HK-2 (cell line): Measurements from ENCODE around the gene RGS17.
A peak's percentile ranks its signal among the peaks of the same experiment; 100 is the strongest.
"Not testable (repeated sequence)": the region's sequence is repeated elsewhere in the genome, so short reads cannot be mapped to it uniquely, and the experiment has no call there.

Experiments
- DNase-seq: peaks from one replicate; pipeline ENCODE4 v3.0.0-alpha.2; 2018; ENCODE audit not compliant: unreplicated experiment

RGS17 gene

DNA sequence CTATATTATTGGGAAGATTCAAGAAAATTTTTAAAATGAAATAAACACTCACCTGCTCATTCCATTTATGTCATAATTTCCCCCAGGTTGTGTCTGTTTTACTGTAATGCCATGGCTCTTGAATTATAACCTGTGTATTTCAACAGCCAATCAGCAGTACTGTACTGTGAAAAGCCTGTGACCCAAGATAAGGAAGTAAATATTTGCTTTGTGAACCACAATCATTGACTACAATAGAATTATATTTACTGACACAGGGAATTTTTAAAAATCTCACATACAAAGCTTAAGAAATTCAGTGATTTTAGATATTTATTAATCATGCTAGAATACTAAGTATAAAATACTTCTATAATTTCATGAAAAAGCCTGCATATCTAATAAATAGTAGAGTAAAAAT lies 6.0 kb downstream of the RGS17 start:
- DNase-seq = no peak

- no peak for DNase-seq
Measured at GRCh38 chr6:153123801-153124200, 7.3 kb downstream of the RGS17 start.

DNA sequence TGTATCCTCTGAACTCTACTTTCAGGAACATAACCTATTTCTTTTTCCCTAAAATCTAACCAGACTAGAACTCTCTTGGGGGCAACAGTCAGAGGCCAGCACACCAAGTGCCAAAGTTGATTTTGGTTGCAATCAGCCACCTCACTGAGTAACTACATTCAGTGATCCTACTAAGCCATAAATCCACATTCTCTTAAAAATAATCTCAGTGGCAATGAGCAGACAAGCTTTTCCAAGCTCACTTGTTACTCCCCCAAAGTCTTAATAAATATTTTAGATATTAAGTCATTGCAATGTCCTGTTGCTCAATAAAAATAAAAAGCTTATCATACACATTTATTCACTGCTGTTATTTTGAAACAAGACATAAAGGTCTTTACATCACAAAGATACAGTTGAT lies 9.8 kb downstream of the RGS17 start:
- DNase-seq = no peak

- DNase-seq = no peak
Measured at GRCh38 chr6:153117986-153118879, 12.8 kb downstream of the RGS17 start.

DNA sequence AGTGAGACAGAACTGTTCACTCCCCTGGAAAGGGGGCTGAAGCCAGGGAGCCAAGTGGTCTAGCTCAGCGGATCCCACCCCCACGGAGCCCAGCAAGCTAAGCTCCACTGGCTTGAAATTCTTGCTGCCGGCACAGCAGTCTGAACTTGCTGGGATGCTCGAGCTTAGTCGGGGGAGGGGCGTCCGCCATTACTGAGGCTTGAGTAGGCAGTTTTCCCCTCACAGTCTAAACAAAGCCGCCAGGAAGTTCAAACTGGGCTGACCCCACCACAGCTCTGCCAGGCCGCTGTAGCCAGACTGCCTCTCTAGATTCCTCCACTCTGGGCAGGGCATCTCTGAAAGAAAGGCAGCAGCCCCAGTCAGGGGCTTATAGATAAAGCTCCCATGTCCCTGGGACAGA lies 20.0 kb downstream of the RGS17 start:
- DNase-seq = not testable (repeated sequence)

DNA sequence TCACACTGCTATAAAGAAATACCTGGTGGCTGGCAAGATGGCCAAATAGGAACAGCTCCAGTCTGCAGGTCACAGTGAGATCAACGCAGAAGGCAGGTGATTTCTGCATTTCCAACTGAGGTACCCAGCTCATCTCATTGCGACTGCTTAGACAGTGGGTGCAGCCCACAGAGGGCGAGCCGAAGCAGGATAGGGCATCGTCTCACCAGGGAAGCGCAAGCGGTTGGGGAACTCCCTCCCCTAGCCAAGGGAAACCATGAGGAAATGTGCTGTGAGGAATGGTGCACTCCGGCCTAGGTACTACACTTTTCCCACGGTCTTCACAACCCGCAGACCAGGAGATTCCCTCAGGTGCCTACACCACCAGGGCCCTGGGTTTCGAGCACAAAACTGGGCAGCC lies 20.5 kb downstream of the RGS17 start:
- not testable (repeated sequence) for DNase-seq

- no peak for DNase-seq
Measured at GRCh38 chr6:153108315-153108714, 22.8 kb downstream of the RGS17 start.

DNA sequence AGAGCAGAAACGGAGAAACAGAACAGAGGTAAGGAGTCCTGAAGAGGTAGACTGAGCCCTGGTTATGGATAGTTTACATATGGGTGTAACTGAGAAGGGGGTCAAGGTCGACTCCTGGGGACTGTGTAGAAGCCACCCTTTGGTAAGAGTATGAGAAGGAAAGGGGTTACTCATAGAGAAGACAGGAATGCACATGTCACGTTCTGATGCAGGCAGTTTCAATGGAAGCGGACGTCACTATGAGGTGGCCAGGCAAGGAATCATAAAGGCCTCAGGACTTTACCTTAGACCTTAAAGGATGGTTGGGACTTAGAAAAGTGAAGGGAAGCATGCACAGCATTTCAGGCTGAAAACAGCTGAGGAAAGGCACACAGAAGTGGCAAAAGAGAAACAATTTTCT lies 25.1 kb downstream of the RGS17 start:
- no peak for DNase-seq

DNA sequence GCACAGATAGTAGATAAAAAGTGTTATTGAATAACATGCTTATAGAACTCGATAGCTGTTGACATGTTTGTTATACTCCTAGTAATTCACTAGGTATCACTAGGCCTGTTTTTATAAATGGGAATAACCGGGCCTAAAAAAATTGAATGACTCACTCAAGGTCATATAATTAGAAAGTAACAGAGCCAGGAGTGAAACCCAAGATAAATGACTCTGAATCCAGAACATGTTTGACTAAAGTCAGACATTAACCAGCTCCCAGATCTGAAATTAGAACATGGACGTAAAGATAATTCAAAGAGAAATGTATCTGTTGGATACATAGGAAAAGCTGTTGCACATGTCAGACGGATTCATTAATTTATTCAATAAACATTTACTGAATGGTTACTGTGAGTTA lies 26.9 kb downstream of the RGS17 start:
- no peak for DNase-seq

GRCh38 chr6:153103319-153103655 lies 27.8 kb downstream of the RGS17 start:
- no peak for DNase-seq

- DNase-seq = no peak
Measured at GRCh38 chr6:153102605-153103318, 28.3 kb downstream of the RGS17 start.

- no peak for DNase-seq
Measured at GRCh38 chr6:153101461-153101860, 29.6 kb downstream of the RGS17 start.

DNA sequence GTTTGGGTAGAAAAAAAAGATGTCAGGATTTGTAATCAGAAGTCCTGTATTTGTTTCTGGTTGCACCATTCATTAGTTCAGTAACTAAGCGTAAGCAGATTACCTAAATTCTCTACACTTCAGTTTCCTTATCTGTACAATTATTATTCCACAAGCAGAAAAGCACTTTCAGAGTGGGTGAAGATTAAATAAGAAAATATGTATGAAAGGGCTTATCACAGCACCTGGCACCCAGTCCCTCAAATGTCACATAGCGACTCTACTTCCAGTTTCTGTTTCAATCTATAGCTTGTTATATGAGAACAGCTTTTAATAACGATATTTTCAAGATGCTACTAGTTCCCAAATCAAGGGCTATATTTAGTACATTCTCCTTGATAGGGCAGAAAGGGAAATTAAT lies 31.4 kb downstream of the RGS17 start:
- no peak for DNase-seq

DNA sequence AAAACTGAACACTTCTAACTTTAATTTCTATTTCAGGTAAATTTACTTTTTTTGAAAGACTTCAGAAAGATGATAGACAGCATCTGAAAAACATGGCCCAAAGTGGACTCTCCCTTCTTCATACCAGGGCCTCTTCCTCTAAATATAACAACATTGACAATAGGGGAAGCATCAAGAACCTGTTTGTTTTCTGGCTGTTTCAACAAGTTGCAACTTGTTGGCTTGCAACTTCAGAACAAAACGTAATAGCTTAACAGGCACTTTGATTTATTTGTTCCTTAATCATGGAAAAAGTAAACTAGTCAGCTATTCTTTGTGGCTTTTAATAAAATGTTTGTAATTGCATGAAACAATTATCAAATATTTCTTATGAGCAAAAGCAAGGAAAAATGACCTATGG lies 34.3 kb downstream of the RGS17 start:
- DNase-seq = no peak

GRCh38 chr6:153096031-153096430 lies 35.1 kb downstream of the RGS17 start:
- DNase-seq = no peak

GRCh38 chr6:153092082-153093013 lies 38.7 kb downstream of the RGS17 start:
- DNase-seq = no peak

- peak; percentile 48 for DNase-seq
Measured at GRCh38 chr6:153090241-153090930, 40.7 kb downstream of the RGS17 start.

GRCh38 chr6:153088796-153089195 lies 42.3 kb downstream of the RGS17 start:
- DNase-seq = no peak

DNA sequence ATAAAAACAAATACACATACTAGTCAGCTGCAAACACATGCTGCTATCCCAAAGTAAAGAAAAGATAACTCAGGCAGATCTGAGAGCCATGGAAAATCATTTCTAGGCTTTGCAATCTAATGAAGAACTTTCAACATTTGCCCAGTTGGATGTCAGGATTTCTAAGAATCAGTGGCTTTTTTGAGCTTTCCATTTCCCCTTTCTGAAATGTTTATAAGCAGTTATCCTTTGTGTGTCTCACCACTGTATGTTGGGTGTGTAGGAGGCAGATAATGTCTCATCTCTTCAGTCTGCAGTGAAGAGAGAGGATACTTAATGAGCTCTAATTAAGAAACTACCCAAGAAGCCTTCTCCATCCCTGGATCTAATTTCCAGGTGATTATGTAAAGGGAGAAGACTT lies 43.6 kb downstream of the RGS17 start:
- no peak for DNase-seq

DNA sequence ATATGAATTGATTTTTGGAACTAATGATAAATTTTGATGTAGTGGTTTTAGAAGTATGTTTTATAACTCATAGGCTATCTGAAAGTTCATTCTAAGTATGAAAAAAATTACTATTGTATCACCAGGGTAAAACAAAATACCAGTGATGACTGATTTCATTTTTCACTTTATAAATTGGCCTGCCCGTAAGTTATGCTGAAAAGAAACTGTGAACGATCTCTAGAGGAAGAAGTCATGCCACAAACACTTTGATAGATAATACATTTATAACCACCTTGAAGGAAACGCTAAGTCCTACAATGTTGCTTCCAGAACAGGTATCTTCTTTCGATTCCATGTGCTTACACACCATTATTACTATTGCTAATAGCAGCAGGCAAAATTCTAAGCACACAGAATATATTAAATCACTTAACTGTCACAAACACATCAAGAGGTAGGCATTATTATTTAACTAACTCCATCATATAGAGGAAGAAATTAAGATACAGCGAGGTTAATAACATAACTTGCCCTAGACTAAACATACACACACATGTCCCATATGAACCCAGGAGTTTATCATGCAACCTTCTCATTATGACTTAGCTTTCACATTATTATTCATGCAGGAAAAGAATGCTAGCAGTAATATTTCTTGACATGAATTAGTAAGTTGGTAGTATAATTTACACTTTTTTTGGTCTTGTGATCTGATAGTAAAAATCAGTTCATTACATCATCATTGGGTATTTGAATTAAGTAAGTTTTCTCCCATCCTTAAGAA lies 44.7 kb downstream of the RGS17 start:
- DNase-seq = no peak

DNA sequence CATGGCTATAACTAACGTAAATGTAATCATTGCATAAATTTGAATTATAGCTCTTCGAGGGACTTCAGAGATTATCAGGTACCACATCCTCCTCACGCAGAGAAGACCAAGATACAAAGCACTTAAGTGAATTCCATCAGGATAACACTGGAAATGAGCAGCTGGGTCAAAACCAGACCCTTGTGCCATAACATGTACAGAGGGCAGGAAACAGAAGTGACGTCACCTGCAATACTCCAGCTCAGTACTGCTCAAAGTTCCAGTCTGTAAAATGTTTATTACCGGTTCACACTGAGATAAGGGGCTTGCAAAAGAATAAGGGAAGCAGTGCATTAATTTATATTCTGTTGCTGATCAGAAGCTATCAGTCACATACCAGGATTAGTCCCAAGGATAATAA lies 45.8 kb downstream of the RGS17 start:
- no peak for DNase-seq
